BLaER1 (cell line): ENCODE results near the gene SH3PXD2A.

Experiments
- H3K27ac ChIP-seq: shearing (Covaris generic); formaldehyde crosslinking; 2 replicates; pipeline ENCODE4 v1.8.1; 2022
- H3K27me3 ChIP-seq: shearing (Covaris generic); formaldehyde crosslinking; 2 replicates; pipeline ENCODE4 v1.8.1; 2022
- H3K36me3 ChIP-seq: shearing (Covaris generic); formaldehyde crosslinking; 2 replicates; pipeline ENCODE4 v1.8.1; 2022
- H3K4me1 ChIP-seq: shearing (Covaris generic); formaldehyde crosslinking; 2 replicates; pipeline ENCODE4 v1.8.1; 2022
- H3K4me2 ChIP-seq: shearing (Covaris generic); formaldehyde crosslinking; 2 replicates; pipeline ENCODE4 v1.8.1; 2022
- H3K4me3 ChIP-seq: shearing (Covaris generic); formaldehyde crosslinking; 2 replicates; pipeline ENCODE4 v1.8.1; 2022
- H3K9ac ChIP-seq: shearing (Covaris generic); formaldehyde crosslinking; 2 replicates; pipeline ENCODE4 v1.8.1; 2022
- H3K9me3 ChIP-seq: shearing (Covaris generic); formaldehyde crosslinking; 2 replicates; pipeline ENCODE4 v1.8.1; 2022
- H4K20me1 ChIP-seq: shearing (Covaris generic); formaldehyde crosslinking; 2 replicates; pipeline ENCODE4 v1.8.1; 2022
- Cebpa-rat ChIP-seq: shearing (Covaris generic); IDR thresholded peaks from 2 replicates; pipeline ENCODE4 v1.8.1; 2022

The SH3PXD2A gene

GRCh38 chr10:103724771-103725170, 130.6 kb downstream of the SH3PXD2A start:
- Histone ChIP-seq H3K9ac (no peak overlapping the region), H3K4me2 (no peak overlapping the region), H3K9me3 (no peaks in the 10 kb centered on the region), H3K4me1 (no peaks in the 10 kb centered on the region), H3K4me3 (no peak overlapping the region), H3K27ac (no peak overlapping the region), H3K27me3 (no peaks in the 10 kb centered on the region), H3K36me3 (peaks cover 96% of the 10 kb centered on the region), H4K20me1 (peaks cover 76% of the 10 kb centered on the region)
- no peak for TF ChIP-seq Cebpa-rat

GRCh38 chr10:103724074-103724473, 131.3 kb downstream of the SH3PXD2A start:
- H3K4me3 ChIP-seq: no peak overlapping the region
- no peaks in the 10 kb centered on the region for H3K27me3 ChIP-seq
- H3K36me3 ChIP-seq: peaks cover 96% of the 10 kb centered on the region
- H3K9me3 ChIP-seq: no peaks in the 10 kb centered on the region
- H4K20me1 ChIP-seq: peaks cover 69% of the 10 kb centered on the region
- no peak overlapping the region for H3K4me2 ChIP-seq
- no peak overlapping the region for H3K9ac ChIP-seq
- H3K4me1 ChIP-seq: no peaks in the 10 kb centered on the region
- TF ChIP-seq Cebpa-rat: no peak
- no peak overlapping the region for H3K27ac ChIP-seq

GRCh38 chr10:103723557-103723956, 131.8 kb downstream of the SH3PXD2A start:
- TF ChIP-seq Cebpa-rat: no peak
- Histone ChIP-seq H3K27ac (no peak overlapping the region), H3K36me3 (peaks cover 96% of the 10 kb centered on the region), H3K27me3 (no peaks in the 10 kb centered on the region), H3K4me1 (no peaks in the 10 kb centered on the region), H3K4me3 (no peak overlapping the region), H3K9me3 (no peaks in the 10 kb centered on the region), H3K4me2 (no peak overlapping the region), H3K9ac (no peak overlapping the region), H4K20me1 (peaks cover 64% of the 10 kb centered on the region)

- Histone ChIP-seq H3K36me3 (peaks cover 95% of the 10 kb centered on the region), H3K27ac (no peak overlapping the region), H3K4me2 (no peak overlapping the region), H4K20me1 (peaks cover 64% of the 10 kb centered on the region), H3K9me3 (no peaks in the 10 kb centered on the region), H3K27me3 (no peaks in the 10 kb centered on the region), H3K4me3 (no peak overlapping the region), H3K9ac (no peak overlapping the region), H3K4me1 (no peaks in the 10 kb centered on the region)
- TF ChIP-seq Cebpa-rat: no peak
These were observed 132.7 kb downstream of the SH3PXD2A start for GRCh38 chr10:103722632-103723031.

- Histone ChIP-seq H3K9me3 (no peaks in the 10 kb centered on the region), H3K27me3 (no peaks in the 10 kb centered on the region), H3K4me2 (no peak overlapping the region), H3K27ac (0 out of 2 replicates have a peak overlapping the region, but pooled peaks have one; percentile 4), H3K36me3 (peaks cover 96% of the 10 kb centered on the region), H3K4me1 (no peaks in the 10 kb centered on the region), H4K20me1 (peaks cover 64% of the 10 kb centered on the region), H3K9ac (no peak overlapping the region), H3K4me3 (no peak overlapping the region)
- no peak for TF ChIP-seq Cebpa-rat
These were observed 134.4 kb downstream of the SH3PXD2A start for GRCh38 chr10:103720964-103721335.

- TF ChIP-seq Cebpa-rat: no peak
- H3K36me3 ChIP-seq: peaks cover 99% of the 10 kb centered on the region
- peaks cover 68% of the 10 kb centered on the region for H4K20me1 ChIP-seq
- no peaks in the 10 kb centered on the region for H3K9me3 ChIP-seq
- H3K27me3 ChIP-seq: no peaks in the 10 kb centered on the region
- H3K4me2 ChIP-seq: no peak overlapping the region
- H3K9ac ChIP-seq: no peak overlapping the region
- H3K4me3 ChIP-seq: no peak overlapping the region
- H3K27ac ChIP-seq: 0 out of 2 replicates have a peak overlapping the region, but pooled peaks have one; percentile 4
- H3K4me1 ChIP-seq: no peaks in the 10 kb centered on the region
These were observed 134.9 kb downstream of the SH3PXD2A start for GRCh38 chr10:103720328-103720963.

- H3K4me2 ChIP-seq: no peak overlapping the region
- peaks cover 97% of the 10 kb centered on the region for H3K36me3 ChIP-seq
- no peak overlapping the region for H3K27ac ChIP-seq
These were observed 136.3 kb downstream of the SH3PXD2A start for GRCh38 chr10:103719036-103719435.

GRCh38 chr10:103718247-103718620, 137.1 kb downstream of the SH3PXD2A start:
- H3K36me3 ChIP-seq: peaks cover 89% of the 10 kb centered on the region
- peaks cover 17% of the 10 kb centered on the region for H3K4me1 ChIP-seq
- H3K27me3 ChIP-seq: no peaks in the 10 kb centered on the region
- no peak overlapping the region for H3K9ac ChIP-seq
- no peaks in the 10 kb centered on the region for H3K9me3 ChIP-seq
- no peak for TF ChIP-seq Cebpa-rat
- H3K4me2 ChIP-seq: no peak overlapping the region
- no peak overlapping the region for H3K4me3 ChIP-seq
- H4K20me1 ChIP-seq: peaks cover 72% of the 10 kb centered on the region
- H3K27ac ChIP-seq: no peak overlapping the region

More at GRCh38 chr10:103719036-103719435, 136.3 kb downstream of the SH3PXD2A start:
- H3K27me3 ChIP-seq: no peaks in the 10 kb centered on the region
- H3K4me3 ChIP-seq: no peak overlapping the region
- peaks cover 68% of the 10 kb centered on the region for H4K20me1 ChIP-seq
- H3K4me1 ChIP-seq: peaks cover 9% of the 10 kb centered on the region
- no peak overlapping the region for H3K9ac ChIP-seq
- no peak for TF ChIP-seq Cebpa-rat
- H3K9me3 ChIP-seq: no peaks in the 10 kb centered on the region

GRCh38 chr10:103717341-103718246, 137.8 kb downstream of the SH3PXD2A start:
- Histone ChIP-seq H3K4me2 (no peak overlapping the region), H4K20me1 (peaks cover 71% of the 10 kb centered on the region), H3K36me3 (peaks cover 82% of the 10 kb centered on the region), H3K9ac (no peak overlapping the region), H3K27me3 (no peaks in the 10 kb centered on the region), H3K4me1 (peaks cover 20% of the 10 kb centered on the region), H3K27ac (0 out of 2 replicates have a peak overlapping the region, but pooled peaks have one; percentile 18), H3K4me3 (no peak overlapping the region), H3K9me3 (no peaks in the 10 kb centered on the region)
- no peak for TF ChIP-seq Cebpa-rat
